HG03457 (cell line): ENCODE measurements around the gene DDRGK1.
"Not testable (repeated sequence)": the region's sequence is repeated elsewhere in the genome, so short reads cannot be mapped to it uniquely, and the experiment has no call there.

Experiments used
- ATAC-seq: cut with Tn5 transposase; IDR thresholded peaks from one replicate; pipeline ENCODE4 v1.9.1; 2021; ENCODE audit warnings: moderate number of reproducible peaks; ENCODE audit not compliant: unreplicated experiment

DDRGK1 gene

DNA sequence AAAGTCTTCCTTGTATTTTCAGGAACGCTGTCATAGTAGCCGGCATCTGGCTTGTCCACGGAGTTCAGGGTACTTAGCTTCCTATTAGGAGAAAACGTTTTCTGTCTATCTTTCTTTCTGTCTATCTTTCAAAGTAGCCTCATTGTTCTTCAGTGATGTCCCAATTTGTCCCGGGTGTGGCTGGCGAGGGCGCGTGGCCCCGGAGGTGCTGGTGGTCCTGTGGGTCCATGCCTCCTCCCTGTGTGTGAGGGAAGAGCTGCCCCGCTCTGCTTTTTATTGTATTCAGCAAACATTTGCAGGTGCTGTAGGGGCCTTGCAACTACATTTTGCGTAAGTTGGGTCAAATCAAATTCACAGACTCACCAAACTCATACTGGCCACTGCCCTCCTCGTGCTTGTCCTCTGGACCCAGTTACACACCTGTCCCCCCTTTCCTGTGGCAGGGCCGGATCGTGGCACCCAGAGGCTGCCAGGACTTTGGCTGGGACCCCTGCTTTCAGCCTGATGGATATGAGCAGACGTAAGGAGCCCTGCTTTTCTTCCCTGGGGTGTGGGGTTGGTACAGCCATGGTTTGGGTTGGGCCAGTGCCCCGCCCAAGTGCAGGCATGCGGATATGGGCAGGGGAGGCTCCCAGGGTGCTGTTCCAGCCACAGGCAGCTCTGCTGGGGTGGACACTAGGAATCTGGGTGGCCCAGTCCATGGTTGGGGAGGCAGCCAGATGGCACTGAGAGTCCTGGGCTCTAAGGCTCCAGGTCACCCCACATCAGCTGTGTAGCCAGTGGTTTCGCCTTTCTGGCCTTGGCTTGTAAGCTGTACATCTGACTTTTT lies 17.1 kb upstream of the DDRGK1 start:
- no peak for ATAC-seq

DNA sequence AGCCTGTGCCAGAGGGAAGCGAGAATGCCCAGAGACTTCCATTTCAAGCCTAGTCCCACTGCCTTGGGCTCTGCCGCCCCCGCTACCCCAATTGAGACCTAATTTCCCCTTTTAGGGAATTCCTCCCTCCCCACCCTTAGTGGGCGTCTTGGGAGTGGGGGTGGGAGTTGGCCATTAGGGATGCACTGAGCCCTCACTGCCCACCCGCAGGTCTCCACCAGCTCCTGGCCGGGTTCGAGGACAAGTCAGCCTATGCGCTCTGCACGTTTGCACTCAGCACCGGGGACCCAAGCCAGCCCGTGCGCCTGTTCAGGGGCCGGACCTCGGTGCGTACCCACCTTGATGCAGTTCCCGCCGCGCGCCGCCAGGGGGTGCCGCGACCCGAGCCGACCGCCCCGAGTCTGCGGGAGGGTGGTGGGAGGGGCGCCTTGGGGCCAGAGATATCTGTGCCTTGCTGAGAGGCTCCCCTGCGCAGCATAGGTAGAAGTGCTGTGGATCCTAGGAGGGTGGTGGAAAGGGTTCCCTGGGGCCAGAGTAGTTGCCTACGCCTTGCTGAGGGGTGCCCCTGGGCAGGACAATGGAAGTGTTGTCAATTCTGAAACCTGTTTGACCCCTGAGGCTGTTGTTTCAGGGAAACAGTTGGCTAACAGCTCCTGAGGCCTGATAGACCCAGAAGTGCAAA lies 14.0 kb upstream of the DDRGK1 start:
- ATAC-seq = no peak

DNA sequence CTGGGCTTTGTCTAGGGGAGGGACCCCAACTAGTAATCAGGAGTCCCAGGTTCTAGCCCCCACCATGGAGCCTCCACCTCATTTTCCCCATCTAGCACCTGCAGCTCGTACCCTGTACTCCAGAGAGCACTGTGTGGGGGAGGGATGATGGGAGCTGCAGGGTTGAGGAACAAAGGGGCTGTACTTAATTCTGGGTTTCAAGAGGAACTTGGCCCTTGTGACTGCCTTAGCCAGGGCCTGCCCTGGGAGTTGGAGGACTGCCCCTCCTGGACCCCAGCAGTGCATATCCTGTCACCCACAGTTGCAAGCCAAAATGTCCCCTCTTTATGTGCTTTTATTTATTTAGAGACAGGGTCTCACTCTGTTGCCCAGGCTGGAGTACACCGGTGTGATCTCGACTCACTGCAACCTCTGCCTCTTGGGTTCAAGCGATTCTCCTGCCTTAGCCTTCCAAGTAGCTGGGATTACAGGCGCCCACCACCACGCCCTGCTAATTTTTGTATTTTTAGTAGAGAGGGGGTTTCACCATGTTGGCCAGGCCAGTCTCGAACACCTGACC lies 11.0 kb upstream of the DDRGK1 start:
- ATAC-seq = not testable (repeated sequence)

DNA sequence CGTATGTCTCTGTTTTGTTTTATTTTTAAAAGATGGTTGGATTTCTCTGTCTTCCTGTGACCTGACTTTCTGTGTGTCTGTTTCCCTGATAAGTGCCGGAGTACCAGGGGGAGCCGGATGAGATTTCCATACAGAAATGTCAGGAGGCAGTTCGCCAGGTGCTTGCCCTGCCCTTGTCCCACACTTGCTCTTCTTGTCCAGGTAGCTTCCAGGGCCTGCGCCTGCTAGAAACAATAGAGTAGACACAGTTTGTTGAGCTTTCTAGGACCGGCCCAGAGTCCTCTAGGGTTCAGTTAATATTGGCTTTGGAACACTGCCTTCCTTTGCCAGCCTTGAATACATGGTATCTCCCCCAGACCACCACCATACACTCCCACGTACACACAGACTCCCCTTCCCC lies 8.7 kb upstream of the DDRGK1 start:
- no peak for ATAC-seq

DNA sequence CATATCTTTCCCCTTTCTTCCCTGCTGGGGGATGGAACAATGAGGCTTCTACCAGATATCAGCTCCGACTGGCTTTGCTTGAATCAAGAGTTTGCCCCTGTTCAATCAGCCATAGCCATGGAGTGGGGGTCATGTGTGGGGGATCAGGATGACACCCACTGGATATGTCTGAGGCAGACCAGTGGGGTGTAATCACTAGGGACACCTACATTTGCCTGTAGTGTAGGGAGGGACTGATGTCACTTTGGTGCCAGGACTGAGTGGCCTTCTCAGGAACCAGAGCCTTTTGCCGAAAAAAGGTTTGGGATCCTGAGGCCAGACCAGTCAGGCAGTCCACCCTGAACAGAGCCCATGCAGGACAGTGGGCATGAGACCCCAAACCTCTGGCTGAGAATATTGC lies 5.9 kb upstream of the DDRGK1 start:
- ATAC-seq = no peak

DNA sequence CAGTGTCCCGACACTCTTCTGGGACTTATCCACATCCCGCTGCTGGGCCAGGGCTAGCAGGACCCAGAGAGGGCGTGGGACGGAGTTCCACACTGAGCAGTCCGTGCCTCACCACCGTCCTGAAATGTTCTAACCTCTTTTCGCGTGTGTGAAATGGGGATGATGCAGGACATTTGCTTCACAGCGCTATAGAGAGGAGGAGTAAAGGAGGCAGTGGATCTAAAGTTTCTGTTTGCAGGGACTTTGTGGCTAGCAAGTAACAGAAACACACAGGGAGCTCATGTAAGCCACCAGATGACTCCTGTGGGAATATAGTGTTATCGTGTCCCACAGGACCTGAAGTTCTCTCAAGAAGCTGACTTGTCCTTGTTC lies 5.5 kb upstream of the DDRGK1 start:
- no peak for ATAC-seq

DNA sequence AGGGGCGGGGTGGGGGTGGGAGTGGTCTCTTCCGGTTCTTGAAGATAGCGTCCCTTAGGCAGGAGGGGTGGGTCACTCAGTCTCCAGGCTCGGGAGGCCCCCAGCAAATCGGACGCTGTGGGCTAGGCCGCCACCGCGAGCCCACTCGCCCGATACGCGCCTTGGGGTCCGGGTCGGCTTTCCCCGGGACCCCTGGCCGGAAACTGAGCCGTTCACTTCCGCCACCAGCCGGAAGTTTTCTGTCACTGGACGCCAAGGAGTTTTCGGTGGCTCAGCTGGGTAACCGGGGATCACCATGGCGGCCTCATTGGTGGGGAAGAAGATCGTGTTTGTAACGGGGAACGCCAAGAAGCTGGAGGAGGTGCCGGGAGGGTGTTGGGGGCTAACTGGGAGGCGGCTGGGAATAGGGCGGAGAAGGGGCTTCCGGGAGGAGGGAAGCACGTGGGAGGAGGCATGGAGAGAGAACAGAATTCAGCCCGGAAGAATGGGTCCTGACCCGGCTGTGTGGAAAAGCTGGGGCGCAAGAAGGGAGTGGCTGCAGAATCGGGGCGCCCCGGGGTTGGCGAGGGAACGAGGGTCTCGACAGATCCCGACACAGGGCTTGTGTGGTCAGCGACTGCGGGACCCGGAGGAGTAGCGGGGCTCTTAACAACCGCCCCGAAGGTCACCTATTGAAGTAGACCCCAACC lies 4.9 kb upstream of the DDRGK1 start, which contains the start of gene ITPA:
Gene ITPA, plus strand, starts transcription at position 242 of the 689 bp plus-strand sequence. Its CDS starts 54 bp downstream, at position 296.
- no peak for ATAC-seq

DNA sequence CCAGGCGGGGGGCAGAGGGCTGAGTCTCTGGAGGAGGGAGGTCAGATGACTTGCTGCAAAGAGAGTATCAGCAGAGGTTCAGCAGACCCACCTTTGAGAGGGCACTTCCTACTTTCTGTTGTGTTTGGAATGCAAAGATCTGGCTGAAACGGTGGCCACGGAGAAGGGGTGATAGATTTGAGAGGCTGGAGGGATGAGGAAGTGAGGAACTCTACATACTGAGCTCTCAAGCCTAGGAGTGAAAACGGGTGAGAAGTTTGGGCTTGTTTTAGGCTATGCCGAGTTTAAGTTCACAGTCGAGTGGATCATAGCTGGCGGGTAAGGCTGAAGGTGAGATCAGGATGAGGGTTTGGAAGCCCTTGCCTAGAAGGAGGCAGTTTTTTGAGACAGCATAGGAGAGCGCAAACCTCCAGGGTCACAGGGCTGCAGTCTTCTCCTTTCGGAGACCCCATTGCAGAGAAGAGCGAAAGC lies 4.3 kb upstream of the DDRGK1 start:
- no peak for ATAC-seq

DNA sequence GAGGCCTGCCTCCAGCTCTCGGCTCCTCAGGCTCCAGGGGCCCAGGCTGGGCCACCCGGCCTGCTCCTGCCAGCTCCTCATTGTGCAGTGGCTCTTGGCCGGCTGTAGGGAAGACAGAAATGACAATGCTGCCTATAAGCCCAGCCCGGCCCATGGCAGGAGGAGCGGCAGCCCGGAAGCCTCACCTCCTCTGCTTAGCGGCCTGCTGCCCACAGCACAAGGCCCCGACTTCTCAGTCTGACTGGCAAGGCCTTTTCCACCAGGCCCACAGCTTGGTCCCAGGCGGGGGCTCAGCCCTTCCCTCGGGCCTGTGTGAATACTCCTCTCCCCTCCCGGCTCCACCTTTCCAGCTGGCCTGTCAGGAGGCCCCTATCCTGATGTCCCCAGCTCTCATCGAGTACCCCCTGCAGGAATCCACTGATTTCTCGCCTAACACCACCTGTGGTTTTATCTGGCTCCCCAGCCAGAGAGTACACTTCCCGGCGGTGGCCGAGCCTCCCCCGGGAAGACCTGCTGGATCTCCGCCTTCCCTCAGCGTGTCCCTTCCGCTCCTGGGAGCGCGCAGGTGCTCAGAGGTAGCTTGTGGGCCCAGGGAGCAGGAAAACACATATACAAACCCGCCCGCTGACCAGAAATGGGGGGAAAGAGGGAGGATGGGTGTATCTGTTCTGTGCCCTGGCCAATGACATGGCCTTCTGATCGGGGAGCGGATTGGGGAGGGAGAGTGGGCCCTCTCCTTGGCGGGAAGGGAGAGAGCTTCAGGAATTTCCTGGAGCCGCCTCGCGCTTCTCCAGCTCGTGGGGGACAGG lies 963 bp downstream of the DDRGK1 start:
- ATAC-seq = no peak

DNA sequence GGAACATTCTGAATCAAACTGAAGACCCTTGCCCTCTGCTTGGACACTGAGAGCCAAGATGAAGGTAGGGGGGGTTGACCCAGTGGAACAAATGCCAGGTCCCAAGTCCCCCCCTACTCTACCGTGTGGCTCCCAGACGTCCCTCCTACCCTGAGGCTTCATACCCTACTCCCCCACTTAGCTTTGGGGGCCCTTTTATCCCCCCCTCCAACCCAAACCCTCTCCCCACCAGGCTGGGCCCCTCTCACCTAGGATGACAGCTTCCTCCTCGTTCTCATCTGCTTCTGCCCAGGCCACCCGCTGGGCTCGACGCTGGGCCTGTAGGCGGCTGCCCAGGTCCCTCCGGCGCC lies 1.5 kb downstream of the DDRGK1 start:
- no peak for ATAC-seq

- ATAC-seq = no peak
Measured at GRCh38 chr20:3199976-3200755, 4.3 kb downstream of the DDRGK1 start.

- ATAC-seq = no peak
Measured at GRCh38 chr20:3199206-3199605, 5.3 kb downstream of the DDRGK1 start.

DNA sequence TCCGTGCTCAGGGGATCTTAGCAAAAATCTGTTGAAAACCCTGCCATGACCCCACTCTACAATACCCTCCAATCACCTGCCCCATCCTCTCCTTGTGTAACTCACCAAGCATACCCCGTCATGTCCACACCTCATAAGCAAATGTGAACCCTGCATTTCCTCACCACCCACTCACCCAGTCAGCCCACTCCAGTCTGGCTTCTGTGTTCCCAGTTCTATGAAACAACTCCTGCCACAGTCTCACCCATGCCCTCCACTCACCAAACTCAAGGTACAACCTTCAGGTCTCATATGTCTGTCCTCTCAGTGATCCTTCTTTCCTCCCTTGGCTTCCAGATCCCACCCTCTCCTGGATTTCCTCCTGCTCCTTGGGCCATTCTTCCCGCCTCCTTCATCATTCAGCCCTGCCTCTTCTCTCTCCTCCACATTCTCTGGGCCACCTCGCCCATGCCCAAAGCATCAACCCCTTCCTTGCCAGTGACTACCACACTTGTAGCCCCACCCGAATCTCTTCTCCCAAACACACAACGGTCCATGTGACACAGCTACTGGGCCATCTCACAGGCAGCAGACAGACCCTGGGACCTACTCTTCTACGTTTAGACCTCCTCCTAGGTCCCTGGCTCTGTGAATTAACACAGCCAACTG lies 8.8 kb downstream of the DDRGK1 start:
- ATAC-seq = no peak

DNA sequence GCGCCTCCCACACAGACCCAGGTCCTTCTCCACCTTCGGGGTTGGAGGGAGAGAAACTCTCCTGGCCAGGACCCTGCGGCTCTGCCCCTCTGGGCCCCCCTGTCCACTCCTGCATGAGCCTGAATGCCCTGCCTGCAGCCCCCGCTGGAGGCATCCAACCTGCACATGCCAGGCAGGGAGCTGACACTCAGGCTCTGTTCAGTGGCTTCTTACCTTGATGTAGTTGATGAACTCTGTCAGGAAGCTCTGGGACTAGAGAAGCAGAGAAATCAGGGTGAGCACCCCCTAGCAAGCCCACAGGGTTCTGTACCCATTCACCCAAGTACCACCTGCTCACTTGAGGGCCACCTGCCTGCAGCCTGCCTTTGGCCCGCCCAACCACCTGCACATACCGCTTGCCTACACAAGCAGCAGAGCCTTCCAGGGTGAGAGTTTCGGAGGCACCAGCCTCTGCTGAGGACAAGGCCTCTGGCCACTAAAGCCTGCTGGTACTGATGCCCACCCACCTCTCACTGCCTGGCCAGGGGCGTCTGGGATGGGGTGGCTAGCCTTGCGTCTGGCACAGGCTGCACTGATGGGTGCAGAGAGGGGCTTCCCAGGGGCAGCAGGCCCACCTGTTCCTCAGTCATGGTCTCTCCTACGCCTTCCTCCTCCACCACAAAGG lies 9.7 kb downstream of the DDRGK1 start:
- no peak for ATAC-seq

DNA sequence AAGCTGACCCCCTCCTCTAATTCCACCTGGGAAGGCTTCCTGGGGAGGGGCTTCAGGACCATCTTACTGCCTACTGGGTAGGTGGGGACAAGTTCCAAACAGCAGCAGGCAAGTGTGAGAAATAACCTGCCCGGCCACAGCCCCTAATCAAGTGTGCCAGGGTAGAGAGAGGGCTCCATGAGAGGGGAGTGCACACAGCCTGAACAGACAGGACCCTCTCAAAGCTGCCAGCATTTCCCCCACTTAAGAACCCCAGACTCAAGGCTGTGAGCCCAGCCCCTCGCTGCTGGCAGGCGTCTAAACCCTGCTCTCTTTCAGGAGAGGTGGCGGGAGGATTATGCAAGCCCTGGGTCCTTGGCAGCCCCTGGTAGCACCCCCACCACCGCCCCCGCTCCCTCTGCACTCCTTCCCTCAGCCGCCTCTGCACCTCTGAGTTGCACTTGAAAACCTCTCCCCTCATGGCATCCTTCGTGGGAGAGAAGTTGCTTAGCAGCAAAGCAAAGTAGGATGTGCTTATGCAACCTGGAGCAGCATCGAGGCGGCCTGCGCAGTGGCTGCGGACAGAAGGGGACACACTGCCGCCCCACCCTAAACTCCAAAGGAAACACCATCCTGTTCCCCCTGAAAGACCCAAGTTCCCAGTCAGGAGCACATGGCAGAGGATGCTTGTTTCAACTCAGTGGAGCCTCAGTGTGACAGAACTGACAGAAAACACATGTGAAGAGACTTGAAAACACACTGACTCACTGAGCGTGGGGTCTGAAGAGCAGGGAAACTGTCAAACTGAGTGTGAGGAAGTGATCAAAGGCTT lies 10.5 kb downstream of the DDRGK1 start:
- no peak for ATAC-seq

DNA sequence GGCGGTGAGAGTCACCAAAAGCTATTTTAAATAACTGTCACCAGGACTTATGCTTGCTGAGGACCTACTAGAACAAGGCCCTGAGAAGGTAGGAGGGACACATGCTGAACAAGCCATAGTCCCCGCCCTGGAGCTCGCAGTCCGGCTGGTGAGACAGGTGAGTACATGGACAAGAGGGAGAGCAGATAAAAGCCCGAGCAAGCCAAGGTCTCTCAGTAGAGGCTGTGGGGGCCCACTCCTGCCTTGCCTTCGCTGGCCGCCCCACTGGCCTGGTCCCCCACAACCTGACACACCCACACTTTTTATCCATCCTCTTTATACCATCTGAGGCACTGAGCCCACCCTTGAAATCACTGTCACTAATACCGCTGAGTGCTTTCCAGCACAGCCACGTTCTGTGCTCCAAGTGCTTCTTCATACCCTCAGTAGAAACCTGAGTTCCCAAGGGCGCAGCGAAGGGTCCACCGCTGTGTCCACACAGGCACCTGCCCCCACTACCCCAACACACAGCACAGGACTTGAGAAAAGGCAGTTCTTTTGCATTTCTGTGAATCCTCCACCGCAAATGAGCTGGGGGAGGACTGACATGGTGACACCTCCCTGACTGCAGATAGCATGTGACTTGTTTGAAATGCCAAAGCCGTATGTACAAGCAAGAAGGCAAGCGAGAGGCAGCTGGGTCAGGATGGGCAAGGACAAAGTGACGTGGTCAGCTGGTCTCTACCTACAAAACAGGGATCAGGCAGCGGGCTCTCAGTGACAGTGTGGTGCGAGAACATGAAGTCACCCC lies 12.1 kb downstream of the DDRGK1 start:
- ATAC-seq = no peak

DNA sequence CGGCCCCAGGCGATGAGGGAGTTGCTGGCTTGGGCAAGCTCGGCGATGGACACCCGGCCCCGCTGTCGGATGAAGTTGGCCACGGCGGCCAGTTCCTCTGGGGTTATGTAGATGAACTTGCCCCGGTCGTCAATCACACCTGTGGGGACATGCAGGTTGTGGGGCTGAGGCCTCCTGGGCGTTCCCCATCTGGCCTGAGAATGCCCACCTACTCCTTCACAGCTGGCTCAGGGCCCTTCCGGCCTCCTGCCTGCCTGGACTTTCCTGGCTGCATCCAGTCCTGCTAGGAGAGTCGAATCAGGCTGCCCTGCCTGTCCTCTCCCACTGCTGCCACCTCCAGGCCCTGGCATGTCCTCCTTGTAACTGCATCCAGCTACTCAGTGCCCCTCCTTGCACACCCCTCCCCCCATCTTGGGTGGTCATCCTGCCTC lies 13.8 kb downstream of the DDRGK1 start:
- no peak for ATAC-seq
